Measurements from ENCODE around the gene ATRNL1. TPM values are rescaled to one million over a fixed set of nuclear protein-coding genes. Genes with fewer than 3 reads are reported as not detected.

Gene ATRNL1
- total RNA-seq, 1 donor from 2014 or later, result 2.9 TPM

- H3K9me3 ChIP-seq (replicated peaks), result no peaks in the 10 kb centered on the region
- intact Hi-C loops (cut with micrococcal nuclease), result no loop called here
Observed at GRCh38 chr10:115653473-115653872, 560.3 kb downstream of the ATRNL1 start.

GRCh38 chr10:115654961-115655360, 561.8 kb downstream of the ATRNL1 start:
- Histone ChIP-seq H3K4me3 (no peak overlapping the region), H3K9me3 (replicated peaks) (no peaks in the 10 kb centered on the region), H3K27me3 (ENCODE audit: low read depth) (no peaks in the 10 kb centered on the region), H3K4me1 (no peaks in the 10 kb centered on the region), H3K27ac (replicated peaks) (no peak overlapping the region), H3K36me3 (no peaks in the 10 kb centered on the region)
- TF ChIP-seq CTCF (IDR thresholded peaks at IDR 0.05; ENCODE audit: borderline replicate concordance), result no peak
- DNase-seq, result no peak
- intact Hi-C loops (cut with micrococcal nuclease), result no loop called here

More at GRCh38 chr10:115653473-115653872, 560.3 kb downstream of the ATRNL1 start:
- H3K27me3 ChIP-seq (ENCODE audit: low read depth), result no peaks in the 10 kb centered on the region
- H3K4me1 ChIP-seq, result no peaks in the 10 kb centered on the region
- no peak for TF ChIP-seq CTCF (IDR thresholded peaks at IDR 0.05; ENCODE audit: borderline replicate concordance)
- DNase-seq, result no peak
- no peaks in the 10 kb centered on the region for H3K36me3 ChIP-seq
- H3K27ac ChIP-seq (replicated peaks), result no peak overlapping the region
- H3K4me3 ChIP-seq, result no peak overlapping the region

GRCh38 chr10:115657161-115657860, 564.1 kb downstream of the ATRNL1 start:
- Histone ChIP-seq H3K36me3 (no peaks in the 10 kb centered on the region), H3K4me3 (no peak overlapping the region), H3K9me3 (replicated peaks) (no peaks in the 10 kb centered on the region), H3K27me3 (ENCODE audit: low read depth) (no peaks in the 10 kb centered on the region), H3K4me1 (no peaks in the 10 kb centered on the region), H3K27ac (replicated peaks) (no peak overlapping the region)
- no peak for DNase-seq
- no peak for TF ChIP-seq CTCF (IDR thresholded peaks at IDR 0.05; ENCODE audit: borderline replicate concordance)
- intact Hi-C loops (cut with micrococcal nuclease), result no loop called here

GRCh38 chr10:115659616-115660015, 566.5 kb downstream of the ATRNL1 start:
- peaks cover 5% of the 10 kb centered on the region for H3K9me3 ChIP-seq (replicated peaks)
- no peak for TF ChIP-seq CTCF (IDR thresholded peaks at IDR 0.05; ENCODE audit: borderline replicate concordance)

GRCh38 chr10:115660391-115660790, 567.2 kb downstream of the ATRNL1 start:
- no peak overlapping the region for H3K4me3 ChIP-seq
- H3K27me3 ChIP-seq (ENCODE audit: low read depth), result no peaks in the 10 kb centered on the region
- TF ChIP-seq CTCF (IDR thresholded peaks at IDR 0.05; ENCODE audit: borderline replicate concordance), result no peak
- H3K4me1 ChIP-seq, result no peaks in the 10 kb centered on the region
- peaks cover 5% of the 10 kb centered on the region for H3K9me3 ChIP-seq (replicated peaks)
- no peak for DNase-seq
- intact Hi-C loops (cut with micrococcal nuclease), result no loop called here
- H3K36me3 ChIP-seq, result no peaks in the 10 kb centered on the region
- no peak overlapping the region for H3K27ac ChIP-seq (replicated peaks)

More at GRCh38 chr10:115659616-115660015, 566.5 kb downstream of the ATRNL1 start:
- Histone ChIP-seq H3K27ac (replicated peaks) (no peak overlapping the region), H3K36me3 (no peaks in the 10 kb centered on the region), H3K4me3 (no peak overlapping the region), H3K4me1 (no peaks in the 10 kb centered on the region), H3K27me3 (ENCODE audit: low read depth) (no peaks in the 10 kb centered on the region)
- no peak for DNase-seq
- intact Hi-C loops (cut with micrococcal nuclease), result no loop called here

Measured in left ventricle myocardium inferior (tissue), 1 donor.